Breast epithelium (tissue), 3 donors: Measurements from ENCODE around the gene MBD3.

Experiments used
- POLR2AphosphoS5 ChIP-seq, 3 donors: sonication (generic); formaldehyde crosslinking; IDR thresholded peaks; one replicate each; pipeline ENCODE4 v1.6.1; 2017; ENCODE audit warnings: antibody characterized with exemption in 3 of 3
- TF ChIP-seq, protein P1 (sequence below), 3 donors: fragments of 450-650 bp; IDR thresholded peaks; one replicate each; pipeline ENCODE4 v1.5.1; 2016 to 2017; ENCODE audit warnings: antibody characterized with exemption in 3 of 3, mild to moderate bottlenecking in 3 of 3, moderate library complexity in 3 of 3

DNA sequence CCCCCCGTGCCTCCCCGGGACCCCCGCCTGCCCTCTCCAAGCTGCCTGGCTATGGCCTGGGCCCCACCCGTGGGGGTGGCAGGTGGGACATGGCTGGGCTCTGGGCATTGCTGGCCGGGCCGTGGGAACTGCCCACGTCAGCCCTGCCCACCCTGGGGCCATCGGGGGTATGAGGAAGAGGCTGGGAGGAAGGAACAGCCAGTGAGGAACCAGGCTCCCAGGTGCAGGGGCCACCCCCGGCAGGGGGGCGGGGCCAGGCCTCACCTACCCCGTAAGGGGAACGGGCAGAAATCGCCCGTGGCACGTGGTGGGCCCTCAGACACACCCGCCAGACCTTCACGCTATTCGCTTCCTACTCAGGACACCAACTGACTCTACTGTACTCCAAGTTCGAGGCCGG lies 37.3 kb upstream of the MBD3 start:
- TF ChIP-seq POLR2AphosphoS5 (IDR thresholded peaks at IDR 0.05) = no peak
- TF ChIP-seq, protein P1, sequence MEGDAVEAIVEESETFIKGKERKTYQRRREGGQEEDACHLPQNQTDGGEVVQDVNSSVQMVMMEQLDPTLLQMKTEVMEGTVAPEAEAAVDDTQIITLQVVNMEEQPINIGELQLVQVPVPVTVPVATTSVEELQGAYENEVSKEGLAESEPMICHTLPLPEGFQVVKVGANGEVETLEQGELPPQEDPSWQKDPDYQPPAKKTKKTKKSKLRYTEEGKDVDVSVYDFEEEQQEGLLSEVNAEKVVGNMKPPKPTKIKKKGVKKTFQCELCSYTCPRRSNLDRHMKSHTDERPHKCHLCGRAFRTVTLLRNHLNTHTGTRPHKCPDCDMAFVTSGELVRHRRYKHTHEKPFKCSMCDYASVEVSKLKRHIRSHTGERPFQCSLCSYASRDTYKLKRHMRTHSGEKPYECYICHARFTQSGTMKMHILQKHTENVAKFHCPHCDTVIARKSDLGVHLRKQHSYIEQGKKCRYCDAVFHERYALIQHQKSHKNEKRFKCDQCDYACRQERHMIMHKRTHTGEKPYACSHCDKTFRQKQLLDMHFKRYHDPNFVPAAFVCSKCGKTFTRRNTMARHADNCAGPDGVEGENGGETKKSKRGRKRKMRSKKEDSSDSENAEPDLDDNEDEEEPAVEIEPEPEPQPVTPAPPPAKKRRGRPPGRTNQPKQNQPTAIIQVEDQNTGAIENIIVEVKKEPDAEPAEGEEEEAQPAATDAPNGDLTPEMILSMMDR (IDR thresholded peaks at IDR 0.05) = no peak
